ENCODE results near the gene CD19. TPM values are rescaled to one million over a fixed set of nuclear protein-coding genes. Genes with fewer than 3 reads are reported as not detected.

CD19 gene
- total RNA-seq, 4 donors from 2014 or later = 4.5 to 9.8 TPM; not detected in 2

DNA sequence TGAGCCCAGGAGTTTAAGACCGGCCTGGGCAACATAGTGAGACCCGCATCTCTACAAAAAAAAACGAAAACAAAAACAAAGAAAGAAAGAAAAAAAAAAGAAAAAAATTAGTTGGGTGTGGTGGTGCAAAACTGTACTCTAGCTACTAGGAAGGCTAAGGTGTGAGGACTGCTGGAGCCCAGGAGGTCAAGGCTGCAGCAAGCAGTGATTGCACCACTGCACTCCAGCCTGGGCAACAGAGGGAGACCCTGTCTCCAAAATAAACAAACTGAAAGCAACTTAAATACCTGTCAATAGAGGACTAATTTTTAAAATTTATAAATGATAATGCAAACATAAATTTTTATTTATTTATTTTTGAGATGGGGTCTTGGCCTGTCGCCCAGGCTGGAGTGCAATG lies 36.2 kb upstream of the CD19 start:
- Histone ChIP-seq H3K36me3 (no peaks in the 10 kb centered on the region), H3K27ac (no peak overlapping the region), H3K4me3 (no peak overlapping the region), H3K9me3 (no peaks in the 10 kb centered on the region), H3K4me1 (no peaks in the 10 kb centered on the region), H3K27me3 (no peaks in the 10 kb centered on the region)
- DNase-seq = no peak
- in situ Hi-C loops (cut with MboI; ENCODE audit: low pct_ligation_motif_present in 1 of 4, low pct_unique_long_range_greater_than_20kb in 1 of 4, low sequenced_read_pairs in 3 of 4) = no loop called here
- WGBS, 2 donors (ENCODE audit: low coverage in 1 of 2) = 87 to 90% methylated on average over 4 of the region's 4 CpGs
- TF ChIP-seq, protein P1, sequence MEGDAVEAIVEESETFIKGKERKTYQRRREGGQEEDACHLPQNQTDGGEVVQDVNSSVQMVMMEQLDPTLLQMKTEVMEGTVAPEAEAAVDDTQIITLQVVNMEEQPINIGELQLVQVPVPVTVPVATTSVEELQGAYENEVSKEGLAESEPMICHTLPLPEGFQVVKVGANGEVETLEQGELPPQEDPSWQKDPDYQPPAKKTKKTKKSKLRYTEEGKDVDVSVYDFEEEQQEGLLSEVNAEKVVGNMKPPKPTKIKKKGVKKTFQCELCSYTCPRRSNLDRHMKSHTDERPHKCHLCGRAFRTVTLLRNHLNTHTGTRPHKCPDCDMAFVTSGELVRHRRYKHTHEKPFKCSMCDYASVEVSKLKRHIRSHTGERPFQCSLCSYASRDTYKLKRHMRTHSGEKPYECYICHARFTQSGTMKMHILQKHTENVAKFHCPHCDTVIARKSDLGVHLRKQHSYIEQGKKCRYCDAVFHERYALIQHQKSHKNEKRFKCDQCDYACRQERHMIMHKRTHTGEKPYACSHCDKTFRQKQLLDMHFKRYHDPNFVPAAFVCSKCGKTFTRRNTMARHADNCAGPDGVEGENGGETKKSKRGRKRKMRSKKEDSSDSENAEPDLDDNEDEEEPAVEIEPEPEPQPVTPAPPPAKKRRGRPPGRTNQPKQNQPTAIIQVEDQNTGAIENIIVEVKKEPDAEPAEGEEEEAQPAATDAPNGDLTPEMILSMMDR (IDR thresholded peaks at IDR 0.05) = no peak
- TF ChIP-seq POLR2A (IDR thresholded peaks at IDR 0.05) (no peak), POLR2AphosphoS5 (IDR thresholded peaks at IDR 0.05) (no peak), EP300 (IDR thresholded peaks at IDR 0.05; ENCODE audit: low read depth) (no peak)
- intact Hi-C loops (cut with DNase I; ENCODE audit: low total_unique reads) = no loop called here

DNA sequence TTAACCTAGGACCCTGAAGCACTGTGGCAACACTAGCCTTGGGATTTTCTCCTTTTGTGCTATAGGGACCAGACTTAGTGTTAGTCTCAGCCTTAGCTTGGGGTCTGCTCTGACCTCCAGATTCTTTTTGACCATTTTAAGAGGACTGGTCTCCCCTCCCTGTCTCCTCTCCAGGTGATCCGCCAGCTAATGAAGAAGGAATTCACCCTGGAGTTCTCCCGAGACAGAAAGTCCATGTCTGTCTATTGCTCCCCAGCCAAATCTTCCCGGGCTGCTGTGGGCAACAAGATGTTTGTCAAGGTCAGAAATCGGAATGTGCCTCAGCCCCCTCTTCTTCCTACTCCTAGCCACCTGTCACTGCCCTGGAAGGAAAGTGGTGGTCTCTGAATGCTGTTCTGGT lies 33.9 kb upstream of the CD19 start:
- no peak overlapping the region for H3K4me3 ChIP-seq
- intact Hi-C loops (cut with DNase I; ENCODE audit: low total_unique reads) = no loop called here
- H3K36me3 ChIP-seq = no peaks in the 10 kb centered on the region
- no peaks in the 10 kb centered on the region for H3K9me3 ChIP-seq
- in situ Hi-C loops (cut with MboI; ENCODE audit: low pct_ligation_motif_present in 1 of 4, low pct_unique_long_range_greater_than_20kb in 1 of 4, low sequenced_read_pairs in 3 of 4) = no loop called here
- no peak for DNase-seq
- H3K4me1 ChIP-seq = no peaks in the 10 kb centered on the region
- H3K27me3 ChIP-seq = no peaks in the 10 kb centered on the region
- TF ChIP-seq POLR2A (IDR thresholded peaks at IDR 0.05) = no peak
- no peak for TF ChIP-seq POLR2AphosphoS5 (IDR thresholded peaks at IDR 0.05)
- H3K27ac ChIP-seq = no peak overlapping the region
- 85% methylated on average over 4 of the region's 4 CpGs; no CpG with 5 or more reads in 1 of the 2 donors for WGBS, 2 donors (ENCODE audit: low coverage in 1 of 2)

DNA sequence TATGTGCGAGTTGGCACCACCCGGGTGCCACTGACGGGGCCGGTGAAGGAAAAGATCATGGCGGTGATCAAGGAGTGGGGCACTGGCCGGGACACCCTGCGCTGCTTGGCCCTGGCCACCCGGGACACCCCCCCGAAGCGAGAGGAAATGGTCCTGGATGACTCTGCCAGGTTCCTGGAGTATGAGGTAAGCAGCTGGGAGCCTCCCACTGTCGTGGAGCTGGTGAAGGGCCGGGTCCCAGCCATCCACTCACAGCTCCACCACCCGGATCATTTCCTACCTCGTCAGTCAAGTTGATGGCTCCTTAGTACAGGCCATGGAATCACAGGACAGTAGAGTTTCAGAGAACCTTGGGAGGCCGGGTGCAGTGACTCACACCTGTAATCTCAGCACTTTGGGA lies 33.5 kb upstream of the CD19 start:
- Histone ChIP-seq H3K4me3 (no peak overlapping the region), H3K27ac (no peak overlapping the region), H3K9me3 (no peaks in the 10 kb centered on the region), H3K36me3 (no peaks in the 10 kb centered on the region), H3K4me1 (no peaks in the 10 kb centered on the region), H3K27me3 (no peaks in the 10 kb centered on the region)
- in situ Hi-C loops (cut with MboI; ENCODE audit: low pct_ligation_motif_present in 1 of 4, low pct_unique_long_range_greater_than_20kb in 1 of 4, low sequenced_read_pairs in 3 of 4) (no loop called here), intact Hi-C loops (cut with DNase I; ENCODE audit: low total_unique reads) (no loop called here)
- DNase-seq = no peak
- 89% methylated on average over 15 of the region's 15 CpGs; no CpG with 5 or more reads in 1 of the 2 donors for WGBS, 2 donors (ENCODE audit: low coverage in 1 of 2)
- TF ChIP-seq EP300 (IDR thresholded peaks at IDR 0.05; ENCODE audit: low read depth) (no peak), POLR2A (IDR thresholded peaks at IDR 0.05) (no peak), POLR2AphosphoS5 (IDR thresholded peaks at IDR 0.05) (no peak)
- TF ChIP-seq, protein P1 (IDR thresholded peaks at IDR 0.05) = no peak

DNA sequence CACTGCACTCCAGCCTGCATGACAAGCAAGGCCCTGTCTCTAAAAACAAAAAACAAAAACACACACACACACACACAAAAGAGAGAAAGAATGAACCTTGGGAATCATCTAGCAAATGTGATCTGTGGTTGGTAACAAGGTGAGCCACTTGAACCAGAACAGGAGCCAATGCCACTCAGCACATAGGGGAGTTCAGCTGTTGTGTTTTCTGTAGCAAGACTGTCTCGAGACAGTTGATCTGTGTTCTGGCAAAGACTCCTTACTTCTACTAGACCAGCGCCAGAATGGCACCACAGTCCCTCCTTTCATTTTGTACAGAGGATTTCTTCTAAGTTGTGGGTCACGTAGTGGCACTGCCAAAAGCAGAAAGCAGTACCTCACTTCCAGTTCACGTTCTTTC lies 32.8 kb upstream of the CD19 start:
- no peak for TF ChIP-seq POLR2AphosphoS5 (IDR thresholded peaks at IDR 0.05)
- Histone ChIP-seq H3K4me3 (no peak overlapping the region), H3K36me3 (no peaks in the 10 kb centered on the region), H3K27me3 (no peaks in the 10 kb centered on the region), H3K4me1 (no peaks in the 10 kb centered on the region), H3K9me3 (no peaks in the 10 kb centered on the region), H3K27ac (no peak overlapping the region)
- in situ Hi-C loops (cut with MboI; ENCODE audit: low pct_ligation_motif_present in 1 of 4, low pct_unique_long_range_greater_than_20kb in 1 of 4, low sequenced_read_pairs in 3 of 4) (no loop called here), intact Hi-C loops (cut with DNase I; ENCODE audit: low total_unique reads) (no loop called here)
- 89% methylated on average over 4 of the region's 4 CpGs; no CpG with 5 or more reads in 1 of the 2 donors for WGBS, 2 donors (ENCODE audit: low coverage in 1 of 2)
- no peak for DNase-seq

DNA sequence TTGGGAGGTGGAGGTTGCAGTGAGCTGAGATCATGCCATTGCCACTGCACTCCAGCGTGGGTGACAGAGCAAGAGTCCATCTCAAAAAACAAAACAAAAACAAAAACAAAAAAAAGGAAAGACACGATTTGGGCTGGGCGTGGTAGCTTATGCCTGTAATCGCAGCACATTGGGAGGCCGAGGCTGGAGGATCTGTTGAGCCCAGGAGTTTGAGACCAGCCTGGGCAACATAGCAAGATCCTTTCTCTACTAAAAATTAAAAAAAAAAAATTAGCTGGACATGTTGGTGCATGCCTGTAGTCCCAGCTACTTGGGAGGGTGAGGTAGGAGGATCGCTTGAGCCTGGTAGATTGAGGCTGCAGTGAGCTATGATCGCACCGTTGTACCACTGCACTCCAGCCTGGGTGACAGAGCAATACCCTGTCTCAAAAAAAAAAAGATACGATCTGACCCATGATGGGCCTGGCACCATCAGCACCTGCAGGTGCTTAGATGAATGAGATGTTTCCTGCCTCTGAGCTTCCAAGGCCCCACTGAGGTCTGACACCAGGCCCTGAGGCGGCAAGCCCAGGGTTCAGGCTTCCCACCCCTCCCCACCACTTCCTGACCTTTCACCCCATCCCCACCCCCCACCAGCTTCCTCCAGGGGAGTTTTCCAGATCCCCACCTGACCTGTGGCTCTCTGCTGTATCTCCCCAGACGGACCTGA lies 31.7 kb upstream of the CD19 start:
- in situ Hi-C loops (cut with MboI; ENCODE audit: low pct_ligation_motif_present in 1 of 4, low pct_unique_long_range_greater_than_20kb in 1 of 4, low sequenced_read_pairs in 3 of 4) (no loop called here), intact Hi-C loops (cut with DNase I; ENCODE audit: low total_unique reads) (no loop called here)
- DNase-seq = no peak
- no peaks in the 10 kb centered on the region for H3K27me3 ChIP-seq
- no peak overlapping the region for H3K27ac ChIP-seq
- 84 to 95% methylated on average over 5 to 11 of the region's 11 CpGs for WGBS, 2 donors (ENCODE audit: low coverage in 1 of 2)
- peaks cover 0 to 8% (median under 1%) of the 10 kb centered on the region in 4 donors for H3K36me3 ChIP-seq
- H3K4me3 ChIP-seq = no peak overlapping the region
- no peaks in the 10 kb centered on the region for H3K9me3 ChIP-seq
- TF ChIP-seq, protein P1 (IDR thresholded peaks at IDR 0.05) = no peak
- TF ChIP-seq EP300 (IDR thresholded peaks at IDR 0.05; ENCODE audit: low read depth) = no peak
- H3K4me1 ChIP-seq = no peaks in the 10 kb centered on the region

Measured in transverse colon (tissue), 4 donors.